Kasumi-1 (cell line): Measurements from ENCODE around the gene DESI2.

ENCODE experiments used
- DNase-seq, 2 experiments: peaks; one replicate each; lab custom pipeline; 2025; lab: John Stamatoyannopoulos, UW

DESI2 gene

DNA sequence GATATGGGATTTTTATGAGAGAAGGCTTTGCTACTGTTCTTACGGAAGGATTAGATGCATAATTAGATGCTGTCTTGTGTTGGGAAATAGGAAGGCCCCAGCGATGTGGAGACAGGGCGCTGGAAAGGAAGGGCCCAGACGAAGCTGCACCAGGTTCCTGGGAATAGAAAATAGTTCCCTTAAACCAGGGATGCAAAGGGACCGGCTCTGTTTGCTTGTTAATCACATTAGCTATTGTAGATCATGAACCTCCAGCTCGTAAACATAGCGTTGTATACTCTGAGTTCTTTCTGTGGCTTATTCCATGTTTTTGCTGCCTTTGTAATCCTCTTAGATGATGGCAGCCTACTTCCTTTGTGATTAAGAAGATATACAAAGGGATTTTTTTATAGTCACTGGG lies 102.7 kb downstream of the DESI2 start:
- DNase-seq: no peak

DNA sequence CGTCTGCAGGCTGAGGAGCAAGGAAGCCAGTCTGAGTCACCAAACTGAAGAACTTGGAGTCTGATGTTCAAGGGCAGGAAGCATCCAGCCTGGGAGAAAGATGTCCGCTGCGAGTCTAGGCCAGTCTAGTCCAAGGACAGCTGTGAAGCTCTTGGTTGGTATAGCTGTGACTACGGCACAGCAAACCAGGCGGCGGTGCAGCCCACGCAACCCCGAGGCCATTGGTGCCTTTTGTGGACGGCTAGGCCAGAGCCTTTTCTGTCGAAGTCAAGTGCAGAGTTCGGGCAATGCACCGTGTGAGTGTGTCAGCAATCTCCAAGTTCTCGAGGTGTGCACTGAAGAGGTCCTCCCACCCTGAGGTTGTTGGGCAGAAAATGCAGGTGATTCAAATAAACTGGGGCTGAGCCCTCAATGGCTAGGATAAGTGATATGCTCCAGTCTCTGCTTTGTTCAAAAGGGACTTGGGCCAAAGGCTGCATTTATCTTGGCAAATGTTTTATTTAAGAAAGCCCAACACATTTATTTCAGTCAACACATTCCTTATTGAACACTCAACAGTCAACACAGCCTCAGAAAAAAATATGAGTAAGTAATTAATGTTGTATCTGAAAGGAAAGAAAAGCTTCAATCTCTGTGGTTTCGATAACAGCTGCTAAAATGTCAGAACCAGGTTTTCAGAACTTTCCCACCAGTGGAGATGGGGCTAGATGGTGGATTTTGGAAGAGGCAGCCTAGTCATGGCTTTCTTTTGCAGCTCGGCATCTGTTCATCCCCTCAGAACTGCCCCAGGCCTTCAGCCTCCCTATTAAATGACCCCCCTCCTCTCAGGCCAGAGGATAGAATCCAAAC lies 104.4 kb downstream of the DESI2 start:
- no peak for DNase-seq
